Measurements from ENCODE around the gene SLC31A1.
"Not testable (repeated sequence)": the region's sequence is repeated elsewhere in the genome, so short reads cannot be mapped to it uniquely, and the experiment has no call there.

The SLC31A1 gene

GRCh38 chr9:113220467-113221002 is 809 bp upstream of the SLC31A1 start:
- DNase-seq (ENCODE audit: low read depth), result no peak

DNA sequence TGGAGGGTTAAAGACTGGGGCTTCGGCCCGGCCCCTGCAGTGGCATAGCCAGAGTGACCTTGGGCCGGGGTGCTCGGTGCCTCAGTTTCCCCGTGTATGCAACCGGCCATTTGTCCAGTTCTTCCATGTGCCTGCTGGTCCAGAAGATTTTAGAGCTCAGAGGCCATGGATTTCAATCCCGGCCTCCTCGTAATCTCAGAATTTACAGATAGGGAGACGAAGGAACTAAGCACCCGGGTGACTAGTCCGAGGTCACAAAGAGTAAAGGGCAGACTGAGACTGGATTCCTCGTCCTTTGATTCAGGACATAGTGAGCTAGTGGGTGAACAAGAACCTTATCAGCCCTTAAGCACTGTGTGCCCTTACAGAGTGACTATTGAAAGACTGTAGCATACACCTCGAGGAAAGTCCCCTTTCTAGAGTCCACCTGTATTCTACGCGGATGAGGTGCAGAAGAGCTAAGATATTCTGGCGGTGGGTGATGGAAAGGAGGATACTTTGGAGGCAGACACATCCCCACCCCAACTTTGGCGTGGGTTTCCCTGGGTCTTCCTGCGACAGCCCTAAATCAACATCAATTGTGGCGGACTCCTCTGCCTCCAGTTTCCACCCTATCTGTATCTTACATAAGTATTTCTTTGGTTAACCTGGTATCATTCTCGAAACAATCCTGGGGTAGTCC is 597 bp downstream of the SLC31A1 start:
- DNase-seq (ENCODE audit: low read depth), result no peak

- no peak for DNase-seq (ENCODE audit: low read depth)
Observed at GRCh38 chr9:113222482-113222841, 1.1 kb downstream of the SLC31A1 start.

DNA sequence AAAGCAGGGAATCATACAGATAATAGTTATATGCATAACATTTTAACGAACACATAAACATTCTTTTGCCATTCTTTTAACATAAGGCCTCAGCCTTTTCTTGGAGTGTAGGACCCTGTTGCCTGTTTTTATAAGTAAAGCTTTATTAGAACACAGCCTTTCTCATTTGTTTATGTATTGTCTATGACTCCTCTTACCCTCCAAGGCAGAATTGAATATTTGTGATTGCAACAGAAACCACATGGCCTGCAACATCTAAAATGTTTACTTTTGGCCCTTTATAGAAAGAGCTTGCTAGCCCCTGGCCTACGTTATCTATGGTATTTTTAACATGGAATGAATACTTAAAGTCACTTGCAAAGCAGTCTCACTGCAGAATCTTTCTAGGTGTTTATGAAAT is 2.6 kb downstream of the SLC31A1 start:
- no peak for DNase-seq (ENCODE audit: low read depth)

GRCh38 chr9:113227436-113227835 is 6.1 kb downstream of the SLC31A1 start:
- DNase-seq (ENCODE audit: low read depth), result no peak

DNA sequence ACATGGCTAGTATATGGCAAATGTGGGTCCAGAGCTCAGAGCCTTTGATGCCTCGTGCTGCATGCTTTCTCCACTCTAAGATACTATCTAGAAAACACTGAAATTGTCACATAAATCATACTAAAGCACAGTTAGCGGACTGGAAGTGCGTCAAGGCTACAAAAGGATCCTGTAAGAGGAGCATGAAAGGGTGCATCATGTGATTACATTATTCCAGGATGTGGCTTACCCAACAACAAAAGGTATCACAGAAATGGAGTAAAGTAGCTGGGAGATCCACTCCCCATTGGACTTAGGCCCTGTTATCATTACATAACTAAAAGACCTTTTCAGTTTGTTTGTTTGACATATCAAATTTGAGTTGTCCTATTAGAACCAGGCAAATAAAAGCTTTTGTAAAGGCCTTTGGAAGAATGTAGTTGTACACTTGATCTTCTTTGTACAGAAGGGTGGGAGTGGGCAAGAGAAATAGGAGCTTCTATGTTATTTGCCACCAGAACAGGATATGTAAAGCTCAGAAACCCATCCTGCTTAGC is 6.9 kb downstream of the SLC31A1 start:
- DNase-seq (ENCODE audit: low read depth), result no peak

DNA sequence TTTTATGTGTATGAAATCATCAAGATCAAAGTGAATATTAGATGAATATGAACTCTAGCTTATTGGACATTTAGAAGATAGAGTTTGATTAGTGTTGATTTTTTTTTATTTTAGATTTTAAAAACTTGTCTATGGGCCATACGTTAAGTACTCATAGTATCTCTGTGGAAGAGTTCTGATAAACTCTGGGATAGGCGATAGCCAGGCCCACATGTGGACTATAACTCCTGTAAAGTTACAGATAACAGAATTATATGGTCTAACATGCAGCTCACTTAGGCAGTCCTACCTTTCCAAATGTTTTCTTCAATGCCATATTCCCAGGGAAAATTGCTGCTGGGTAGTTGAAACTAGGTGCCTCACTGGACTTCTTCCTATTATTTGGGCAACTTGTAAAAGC is 10.4 kb downstream of the SLC31A1 start:
- DNase-seq (ENCODE audit: low read depth), result no peak

DNA sequence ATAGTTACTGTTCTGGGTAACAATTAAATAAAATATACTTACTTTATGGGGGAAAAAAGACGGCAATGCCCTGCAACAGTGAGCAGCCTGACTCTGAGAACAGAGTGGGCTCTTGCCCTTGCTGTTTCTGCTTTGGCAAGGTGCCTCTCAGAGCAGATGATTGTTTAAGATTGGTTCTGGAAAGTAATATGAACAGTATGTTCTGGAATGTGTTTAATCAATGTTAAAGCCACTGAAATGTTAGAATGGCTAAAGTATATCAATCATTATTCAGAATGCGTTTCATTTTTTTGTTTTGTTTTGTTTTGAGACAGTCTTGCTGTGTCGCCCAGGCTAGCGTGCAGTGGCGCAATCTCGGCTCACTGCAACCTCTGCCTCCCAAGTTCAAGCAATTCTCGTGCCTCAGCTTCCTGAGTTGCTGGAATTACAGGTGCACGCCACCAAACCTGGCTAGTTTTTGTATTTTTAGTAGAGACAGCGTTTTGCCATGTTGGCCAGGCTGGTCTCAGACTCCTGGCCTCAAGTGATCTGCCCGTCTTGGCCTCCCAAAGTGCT is 14.4 kb downstream of the SLC31A1 start:
- DNase-seq (ENCODE audit: low read depth), result not testable (repeated sequence)

DNA sequence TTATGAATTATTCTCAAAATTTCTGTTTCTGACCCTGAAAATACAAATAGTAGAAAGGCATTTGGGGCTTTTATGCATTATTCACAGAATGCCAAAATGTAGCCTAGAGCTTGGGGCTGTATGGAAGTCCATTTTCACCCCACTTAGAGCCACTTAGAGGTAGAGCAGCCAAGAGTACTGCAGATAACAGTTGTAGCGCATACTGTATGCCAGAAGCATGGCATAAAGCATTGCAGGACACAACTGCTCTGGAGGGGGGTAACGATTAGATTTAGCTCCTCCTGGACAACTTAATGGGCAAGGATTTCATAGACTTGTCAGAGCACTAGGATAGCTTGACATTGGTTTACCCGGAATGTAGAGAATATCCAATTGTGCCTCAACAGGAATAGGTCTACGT is 15.7 kb downstream of the SLC31A1 start:
- no peak for DNase-seq (ENCODE audit: low read depth)

- DNase-seq (ENCODE audit: low read depth), result no peak
Observed at GRCh38 chr9:113238202-113238858, 17.0 kb downstream of the SLC31A1 start.

GRCh38 chr9:113238859-113239232 is 17.5 kb downstream of the SLC31A1 start:
- no peak for DNase-seq (ENCODE audit: low read depth)

GRCh38 chr9:113241161-113241560 is 19.8 kb downstream of the SLC31A1 start:
- DNase-seq (ENCODE audit: low read depth), result no peak

- DNase-seq (ENCODE audit: low read depth), result no peak
Observed at GRCh38 chr9:113244556-113244955, 23.2 kb downstream of the SLC31A1 start.

- no peak for DNase-seq (ENCODE audit: low read depth)
Observed at GRCh38 chr9:113245894-113246293, 24.6 kb downstream of the SLC31A1 start.

GRCh38 chr9:113246928-113247327 is 25.6 kb downstream of the SLC31A1 start:
- DNase-seq (ENCODE audit: low read depth), result no peak

GRCh38 chr9:113247640-113248039 is 26.3 kb downstream of the SLC31A1 start:
- DNase-seq (ENCODE audit: low read depth), result no peak

GRCh38 chr9:113249661-113250060 is 28.3 kb downstream of the SLC31A1 start:
- DNase-seq (ENCODE audit: low read depth), result not testable (repeated sequence)

DNA sequence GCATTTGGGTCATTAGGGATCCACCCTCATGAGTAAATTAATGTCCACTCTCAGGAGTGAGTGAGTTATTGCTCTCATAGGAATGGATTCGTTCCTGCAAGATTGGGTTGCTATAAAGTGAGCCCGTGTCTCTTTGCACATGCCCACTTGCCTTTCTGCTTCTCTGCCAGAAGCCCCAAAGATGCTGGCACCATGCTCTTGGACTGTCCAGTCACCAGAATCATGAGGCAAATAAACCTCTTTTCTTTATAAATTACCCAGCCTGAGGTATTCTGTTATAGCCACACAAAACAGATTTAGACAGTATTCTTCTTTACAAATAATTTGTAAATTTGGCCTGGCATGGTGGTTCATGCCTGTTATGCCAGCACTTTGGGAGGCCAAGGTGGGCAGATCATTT is 29.5 kb downstream of the SLC31A1 start:
- DNase-seq (ENCODE audit: low read depth), result no peak

GRCh38 chr9:113254991-113255390 is 33.6 kb downstream of the SLC31A1 start:
- DNase-seq (ENCODE audit: low read depth), result no peak

- no peak for DNase-seq (ENCODE audit: low read depth)
Observed at GRCh38 chr9:113255438-113255837, 34.1 kb downstream of the SLC31A1 start.

DNA sequence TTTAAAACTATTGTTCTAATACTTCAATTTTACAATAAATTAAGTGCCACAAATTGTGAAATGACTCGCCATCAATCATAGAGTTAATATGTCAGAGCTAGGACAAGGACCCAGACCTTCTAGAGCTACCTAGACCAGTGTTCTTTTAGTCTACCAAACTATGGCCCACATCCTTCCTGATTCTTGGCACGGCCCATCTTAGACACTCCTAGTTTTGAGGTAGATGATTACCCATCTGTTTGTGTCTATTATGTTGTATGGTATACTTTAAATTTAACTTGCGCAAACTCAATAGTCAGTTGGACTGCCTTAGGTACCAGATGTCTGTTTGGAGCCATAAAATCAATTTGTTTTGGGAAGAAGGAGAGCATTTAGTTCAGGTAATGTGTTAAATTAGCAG is 36.5 kb downstream of the SLC31A1 start:
- no peak for DNase-seq (ENCODE audit: low read depth)

GRCh38 chr9:113258282-113258681 is 36.9 kb downstream of the SLC31A1 start:
- DNase-seq (ENCODE audit: low read depth), result no peak

All from activated T-helper 9 cell treated with anti-CD3 and anti-CD28 coated beads, Interleukin-2, amount 50 U/mL, for 16 hours (primary cell).